Ishikawa (cell line): ENCODE results near the gene HTR4.

ENCODE experiments used
- CEBPB ChIP-seq: IDR thresholded peaks from 2 replicates; pipeline ENCODE4 v1.6.1; 2012
- CREB1 ChIP-seq: IDR thresholded peaks from 2 replicates; pipeline ENCODE4 v1.6.1; 2012; ENCODE audit warnings: low read depth
- EGR1 ChIP-seq: IDR thresholded peaks from 2 replicates; pipeline ENCODE4 v1.6.1; 2012
- EP300 ChIP-seq: IDR thresholded peaks from 2 replicates; pipeline ENCODE4 v1.6.1; 2012; ENCODE audit warnings: borderline replicate concordance
- FOXM1 ChIP-seq: IDR thresholded peaks from 2 replicates; pipeline ENCODE4 v1.6.1; 2012; ENCODE audit warnings: low read depth, borderline replicate concordance
- NFIC ChIP-seq: IDR thresholded peaks from 2 replicates; pipeline ENCODE4 v1.6.1; 2012
- RAD21 ChIP-seq: IDR thresholded peaks from 2 replicates; pipeline ENCODE4 v1.6.1; 2012; ENCODE audit warnings: low read depth
- TAF1 ChIP-seq: IDR thresholded peaks from 2 replicates; pipeline ENCODE4 v1.6.1; 2012; ENCODE audit warnings: low read depth, mild to moderate bottlenecking
- TCF12 ChIP-seq: IDR thresholded peaks from 2 replicates; pipeline ENCODE4 v1.6.1; 2012; ENCODE audit warnings: low read depth
- TEAD4 ChIP-seq: IDR thresholded peaks from 2 replicates; pipeline ENCODE4 v1.6.1; 2012
- YY1 ChIP-seq: IDR thresholded peaks from 2 replicates; pipeline ENCODE4 v1.6.1; 2012; ENCODE audit warnings: low read depth
- ZBTB7A ChIP-seq: IDR thresholded peaks from 2 replicates; pipeline ENCODE4 v1.6.1; 2012; ENCODE audit warnings: low read depth
- TF ChIP-seq, protein P1 (sequence below): IDR thresholded peaks from 2 replicates; pipeline ENCODE4 v1.6.1; 2012; ENCODE audit warnings: low read depth, mild to moderate bottlenecking
- TF ChIP-seq, protein P2 (sequence below): IDR thresholded peaks from 2 replicates; pipeline ENCODE4 v1.6.1; 2012
- TF ChIP-seq, protein P3 (sequence below): IDR thresholded peaks from 2 replicates; pipeline ENCODE4 v1.6.1; 2012

The HTR4 gene

DNA sequence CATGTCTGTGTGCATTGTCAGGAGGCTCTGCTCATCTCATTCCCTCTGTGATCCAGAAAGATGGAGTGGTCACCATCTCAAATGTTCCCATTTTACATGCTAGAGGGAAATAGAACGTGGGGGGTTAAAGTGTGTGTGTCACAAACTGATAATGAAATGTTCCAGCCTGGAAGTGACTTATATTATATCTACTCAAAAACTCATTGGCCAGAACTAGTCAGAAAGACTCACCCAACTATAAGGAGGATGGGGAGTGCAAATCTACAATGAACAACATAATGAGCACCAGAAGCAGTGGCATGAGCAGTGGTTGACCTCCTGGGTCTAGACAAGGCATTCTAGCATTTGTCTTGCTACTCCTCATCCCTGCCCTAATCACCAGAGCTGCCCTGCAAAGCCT is 81.0 kb downstream of the HTR4 start:
- no peak for TF ChIP-seq EGR1
- no peak for TF ChIP-seq FOXM1
- TF ChIP-seq, protein P1, sequence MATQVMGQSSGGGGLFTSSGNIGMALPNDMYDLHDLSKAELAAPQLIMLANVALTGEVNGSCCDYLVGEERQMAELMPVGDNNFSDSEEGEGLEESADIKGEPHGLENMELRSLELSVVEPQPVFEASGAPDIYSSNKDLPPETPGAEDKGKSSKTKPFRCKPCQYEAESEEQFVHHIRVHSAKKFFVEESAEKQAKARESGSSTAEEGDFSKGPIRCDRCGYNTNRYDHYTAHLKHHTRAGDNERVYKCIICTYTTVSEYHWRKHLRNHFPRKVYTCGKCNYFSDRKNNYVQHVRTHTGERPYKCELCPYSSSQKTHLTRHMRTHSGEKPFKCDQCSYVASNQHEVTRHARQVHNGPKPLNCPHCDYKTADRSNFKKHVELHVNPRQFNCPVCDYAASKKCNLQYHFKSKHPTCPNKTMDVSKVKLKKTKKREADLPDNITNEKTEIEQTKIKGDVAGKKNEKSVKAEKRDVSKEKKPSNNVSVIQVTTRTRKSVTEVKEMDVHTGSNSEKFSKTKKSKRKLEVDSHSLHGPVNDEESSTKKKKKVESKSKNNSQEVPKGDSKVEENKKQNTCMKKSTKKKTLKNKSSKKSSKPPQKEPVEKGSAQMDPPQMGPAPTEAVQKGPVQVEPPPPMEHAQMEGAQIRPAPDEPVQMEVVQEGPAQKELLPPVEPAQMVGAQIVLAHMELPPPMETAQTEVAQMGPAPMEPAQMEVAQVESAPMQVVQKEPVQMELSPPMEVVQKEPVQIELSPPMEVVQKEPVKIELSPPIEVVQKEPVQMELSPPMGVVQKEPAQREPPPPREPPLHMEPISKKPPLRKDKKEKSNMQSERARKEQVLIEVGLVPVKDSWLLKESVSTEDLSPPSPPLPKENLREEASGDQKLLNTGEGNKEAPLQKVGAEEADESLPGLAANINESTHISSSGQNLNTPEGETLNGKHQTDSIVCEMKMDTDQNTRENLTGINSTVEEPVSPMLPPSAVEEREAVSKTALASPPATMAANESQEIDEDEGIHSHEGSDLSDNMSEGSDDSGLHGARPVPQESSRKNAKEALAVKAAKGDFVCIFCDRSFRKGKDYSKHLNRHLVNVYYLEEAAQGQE, result no peak
- TF ChIP-seq TAF1, result no peak
- no peak for TF ChIP-seq YY1
- no peak for TF ChIP-seq TCF12
- TF ChIP-seq, protein P2, sequence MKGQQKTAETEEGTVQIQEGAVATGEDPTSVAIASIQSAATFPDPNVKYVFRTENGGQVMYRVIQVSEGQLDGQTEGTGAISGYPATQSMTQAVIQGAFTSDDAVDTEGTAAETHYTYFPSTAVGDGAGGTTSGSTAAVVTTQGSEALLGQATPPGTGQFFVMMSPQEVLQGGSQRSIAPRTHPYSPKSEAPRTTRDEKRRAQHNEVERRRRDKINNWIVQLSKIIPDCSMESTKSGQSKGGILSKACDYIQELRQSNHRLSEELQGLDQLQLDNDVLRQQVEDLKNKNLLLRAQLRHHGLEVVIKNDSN, result no peak
- TF ChIP-seq TEAD4, result no peak

DNA sequence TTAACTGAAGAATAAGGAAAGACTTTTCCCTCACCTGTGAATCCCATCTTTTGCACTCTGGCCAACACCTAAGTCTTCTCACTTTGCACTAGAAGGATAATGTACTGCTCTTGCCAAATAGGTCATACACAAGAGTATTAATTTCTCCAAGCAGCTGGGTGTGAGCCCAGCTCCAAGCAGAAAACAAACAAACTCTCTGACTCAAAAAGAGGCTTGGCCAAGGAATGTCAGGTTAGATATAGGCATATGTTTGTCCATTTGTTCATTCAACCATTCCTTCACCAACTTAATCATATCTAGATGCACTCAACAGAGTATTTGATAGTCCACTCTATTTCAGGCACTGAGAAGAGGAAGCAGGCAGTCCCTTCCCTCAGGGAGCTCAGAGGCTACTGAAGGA is 84.4 kb downstream of the HTR4 start:
- no peak for TF ChIP-seq ZBTB7A
- TF ChIP-seq TEAD4, result no peak
- no peak for TF ChIP-seq EGR1

DNA sequence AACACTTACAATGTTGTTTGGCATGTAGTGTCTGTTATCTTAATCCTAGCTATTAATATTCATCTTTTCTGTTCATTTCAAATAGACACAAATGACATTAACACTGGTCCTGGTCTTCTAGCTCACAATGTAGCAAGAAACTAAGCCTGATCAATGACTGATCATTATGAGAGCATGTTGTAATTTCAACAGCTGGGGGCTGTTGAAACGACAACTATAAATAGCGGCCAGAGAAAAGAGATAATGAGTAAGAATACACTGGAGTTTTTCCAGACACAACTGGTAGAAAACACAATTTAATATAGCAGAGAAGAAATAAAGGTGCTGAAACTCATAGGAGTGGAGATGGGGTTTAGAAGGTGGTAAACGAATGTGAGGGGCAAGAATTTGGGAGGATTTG is 89.2 kb downstream of the HTR4 start:
- TF ChIP-seq RAD21 (no peak), ZBTB7A (no peak), TEAD4 (no peak), FOXM1 (no peak), YY1 (no peak), CREB1 (no peak), EP300 (no peak), EGR1 (no peak), TAF1 (no peak), TCF12 (no peak), NFIC (no peak), CEBPB (no peak)
- TF ChIP-seq, protein P2, result no peak
- TF ChIP-seq, protein P3, sequence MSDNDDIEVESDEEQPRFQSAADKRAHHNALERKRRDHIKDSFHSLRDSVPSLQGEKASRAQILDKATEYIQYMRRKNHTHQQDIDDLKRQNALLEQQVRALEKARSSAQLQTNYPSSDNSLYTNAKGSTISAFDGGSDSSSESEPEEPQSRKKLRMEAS, result no peak
- TF ChIP-seq, protein P1, result no peak

DNA sequence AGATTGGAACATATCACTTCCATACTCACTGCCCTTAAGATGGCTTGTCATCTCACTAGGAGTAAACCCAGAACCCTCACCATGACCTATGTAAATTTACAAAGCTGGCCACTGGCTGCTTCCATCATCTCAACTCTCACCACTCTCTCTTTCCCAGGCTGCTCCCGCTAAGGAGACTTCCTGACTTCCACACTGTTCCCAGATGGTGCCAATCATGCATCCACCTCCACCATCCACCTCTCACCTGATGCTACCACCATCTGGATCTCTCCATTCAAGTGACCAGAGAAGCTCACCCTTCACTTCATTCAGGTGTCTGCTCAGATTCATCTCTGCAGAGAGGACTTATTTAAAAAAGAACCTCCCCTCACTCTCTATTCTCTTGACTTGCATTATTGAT is 91.3 kb downstream of the HTR4 start:
- no peak for TF ChIP-seq TEAD4
- TF ChIP-seq YY1, result no peak
- TF ChIP-seq, protein P3, result no peak
- TF ChIP-seq ZBTB7A, result no peak
- TF ChIP-seq FOXM1, result no peak
- TF ChIP-seq RAD21, result no peak
- TF ChIP-seq, protein P2, result no peak
- TF ChIP-seq, protein P1, result no peak
- no peak for TF ChIP-seq CEBPB
- no peak for TF ChIP-seq TAF1
- TF ChIP-seq TCF12, result no peak
- TF ChIP-seq EGR1, result no peak
- no peak for TF ChIP-seq EP300
- no peak for TF ChIP-seq NFIC
- no peak for TF ChIP-seq CREB1
